HG03108 (cell line): ENCODE results near the gene SLC36A1.
A peak's percentile ranks its signal among the peaks of the same experiment; 100 is the strongest.
"Not testable (repeated sequence)": the region's sequence is repeated elsewhere in the genome, so short reads cannot be mapped to it uniquely, and the experiment has no call there.

Experiments
- ATAC-seq: cut with Tn5 transposase; IDR thresholded peaks from one replicate; pipeline ENCODE4 v1.9.1; 2021; ENCODE audit warnings: moderate library complexity; ENCODE audit not compliant: unreplicated experiment

SLC36A1 gene

DNA sequence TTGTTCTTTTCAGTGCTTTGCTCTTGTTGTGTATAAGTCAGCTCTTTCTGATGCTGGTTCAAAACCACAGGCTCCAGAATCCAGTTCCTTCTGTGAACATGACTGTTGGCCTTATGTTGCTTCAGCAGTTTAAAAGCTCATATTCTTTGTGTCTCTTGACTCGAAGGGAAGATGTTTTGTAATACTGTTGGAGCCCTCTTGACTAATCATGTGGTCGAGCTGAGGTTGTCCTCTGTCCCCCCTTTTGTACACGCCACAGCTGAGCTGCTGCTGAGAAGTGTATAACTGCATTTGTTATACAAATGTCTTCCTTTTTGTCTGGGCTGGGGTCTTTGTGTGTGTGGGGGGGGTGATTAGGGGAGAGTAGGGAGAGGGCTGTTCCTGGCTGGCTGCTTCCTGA lies 35.8 kb downstream of the SLC36A1 start:
- ATAC-seq = no peak

DNA sequence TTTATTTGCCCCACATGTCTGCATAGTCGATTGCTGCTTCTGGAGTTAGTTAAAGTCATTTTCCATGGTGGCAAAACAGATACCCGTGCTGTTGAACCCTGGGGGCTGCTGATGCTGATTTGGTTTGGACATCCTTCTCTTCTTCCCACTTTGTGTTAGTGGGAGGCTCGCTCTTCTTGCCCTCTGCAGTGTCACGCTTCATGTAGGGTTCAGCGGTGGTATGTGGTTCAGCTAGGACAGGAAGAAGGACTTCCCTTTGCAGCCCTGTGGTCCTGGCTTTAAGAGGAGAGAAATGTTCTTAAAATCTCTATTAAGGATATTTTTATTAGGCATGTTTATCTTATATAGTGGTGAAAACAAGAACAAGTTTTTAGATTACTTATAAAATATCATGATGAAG lies 36.2 kb downstream of the SLC36A1 start:
- no peak for ATAC-seq

DNA sequence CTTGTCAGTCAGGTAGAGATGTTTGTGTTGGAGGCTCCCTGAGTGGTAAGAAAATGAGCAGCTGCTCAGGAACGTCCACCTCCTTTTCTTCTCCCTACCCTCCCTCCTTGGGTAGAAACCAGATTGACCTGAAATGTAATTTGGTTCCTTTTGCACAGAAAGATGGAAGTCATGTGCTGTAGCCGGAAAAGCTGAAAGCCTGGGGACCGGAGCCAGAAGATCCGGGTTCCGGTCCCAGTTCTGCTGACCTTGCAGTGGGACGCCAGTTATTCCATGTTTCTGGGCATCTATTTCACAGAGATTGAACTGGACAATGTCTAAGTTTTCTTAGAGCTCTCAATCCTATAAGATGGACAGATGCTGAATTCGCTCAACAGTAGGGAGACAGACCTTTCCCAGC lies 40.1 kb downstream of the SLC36A1 start:
- ATAC-seq = no peak

DNA sequence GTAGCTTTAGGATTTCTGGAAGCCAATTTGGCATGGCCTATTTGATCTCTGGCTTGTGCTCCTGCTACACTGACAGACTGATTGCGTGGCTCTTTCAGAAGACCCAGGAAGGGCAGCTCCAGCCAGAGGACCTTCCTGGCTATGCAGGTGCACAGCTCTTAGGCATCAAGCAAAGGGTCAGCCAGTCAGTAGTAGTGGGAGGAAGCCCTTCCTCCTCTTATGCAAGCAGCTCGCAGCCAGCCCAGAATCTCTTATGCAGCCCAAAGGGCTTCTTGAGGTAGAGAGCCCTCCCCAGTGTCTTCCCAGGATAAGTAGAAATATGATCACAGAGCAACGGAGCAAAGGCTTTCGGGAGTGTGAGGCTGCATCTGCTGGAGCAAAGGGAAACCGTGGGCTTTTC lies 43.2 kb downstream of the SLC36A1 start:
- ATAC-seq = no peak

DNA sequence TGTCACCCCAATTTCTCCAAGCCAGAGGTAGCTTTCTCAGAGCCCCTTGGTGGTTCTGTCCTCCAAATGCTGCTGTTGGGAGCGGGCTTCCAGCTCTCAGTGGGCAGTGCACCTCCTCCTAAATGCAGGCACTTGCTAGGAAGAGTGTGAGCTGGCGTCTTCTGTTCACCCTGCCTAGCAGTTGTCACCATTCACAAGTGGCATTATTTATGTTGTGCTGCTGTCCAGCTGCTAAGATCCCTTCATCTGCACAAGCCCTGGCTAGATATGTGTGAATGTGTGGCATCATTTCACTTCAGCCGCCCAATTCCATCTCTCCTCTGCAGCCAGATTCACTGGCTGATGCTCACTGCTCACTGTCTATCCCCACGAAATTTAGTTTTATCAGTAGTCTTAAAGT lies 43.7 kb downstream of the SLC36A1 start:
- no peak for ATAC-seq

DNA sequence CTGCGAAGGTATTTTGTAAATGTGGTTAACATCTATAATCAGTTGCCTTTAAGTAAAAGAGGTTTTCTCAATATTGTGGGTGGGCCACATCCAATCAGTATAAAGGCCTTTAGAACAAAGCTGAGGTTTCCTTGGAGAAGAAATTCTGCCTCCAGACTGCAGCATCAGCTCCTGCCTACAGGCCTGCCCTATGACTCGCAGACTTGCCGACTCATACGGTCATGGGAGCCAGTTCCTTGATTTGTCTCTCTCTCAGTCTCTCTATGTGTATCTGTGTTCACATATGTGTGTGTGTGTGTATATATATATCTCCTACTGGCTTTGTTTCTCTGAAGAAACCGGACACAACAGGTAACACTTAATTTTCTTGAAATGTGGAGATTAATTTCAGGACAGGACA lies 45.3 kb downstream of the SLC36A1 start:
- ATAC-seq = no peak

DNA sequence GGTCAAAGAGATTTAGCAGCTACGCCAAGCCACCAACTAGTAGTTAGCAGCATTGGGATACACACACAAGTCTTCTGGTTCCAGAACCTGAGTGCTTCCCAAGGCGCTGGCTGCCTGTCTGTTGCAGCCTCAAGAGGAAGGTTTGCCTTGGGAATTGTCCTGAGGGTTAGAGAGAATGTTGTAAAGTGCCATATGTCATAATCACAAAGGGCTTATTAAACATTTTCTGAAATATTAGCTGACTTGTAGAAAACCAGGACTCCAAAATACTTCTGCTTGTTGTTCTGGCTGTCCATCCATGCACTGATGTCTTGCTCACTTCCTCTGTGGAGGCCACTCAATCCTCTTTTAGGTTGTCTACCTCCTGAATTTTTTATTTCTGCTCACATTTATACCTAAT lies 46.3 kb downstream of the SLC36A1 start:
- no peak for ATAC-seq

DNA sequence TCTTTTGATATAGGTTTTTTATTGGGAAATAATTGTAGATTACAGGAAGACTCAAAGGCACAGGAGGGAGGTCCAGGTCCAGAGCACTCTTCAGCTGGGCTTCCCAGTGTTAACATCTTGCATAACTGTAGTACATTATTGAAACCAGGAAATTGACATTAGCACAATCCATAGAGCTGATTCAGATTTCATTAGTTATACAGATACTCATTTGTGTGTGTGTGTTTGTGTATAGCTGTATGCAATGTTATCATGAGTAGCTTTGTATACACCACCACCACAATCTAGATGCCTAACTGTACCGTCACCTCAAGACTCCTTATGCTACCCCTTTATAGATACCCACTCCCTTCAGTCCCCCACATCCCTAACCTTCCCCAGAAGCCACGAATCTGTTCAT lies 47.9 kb downstream of the SLC36A1 start:
- no peak for ATAC-seq

DNA sequence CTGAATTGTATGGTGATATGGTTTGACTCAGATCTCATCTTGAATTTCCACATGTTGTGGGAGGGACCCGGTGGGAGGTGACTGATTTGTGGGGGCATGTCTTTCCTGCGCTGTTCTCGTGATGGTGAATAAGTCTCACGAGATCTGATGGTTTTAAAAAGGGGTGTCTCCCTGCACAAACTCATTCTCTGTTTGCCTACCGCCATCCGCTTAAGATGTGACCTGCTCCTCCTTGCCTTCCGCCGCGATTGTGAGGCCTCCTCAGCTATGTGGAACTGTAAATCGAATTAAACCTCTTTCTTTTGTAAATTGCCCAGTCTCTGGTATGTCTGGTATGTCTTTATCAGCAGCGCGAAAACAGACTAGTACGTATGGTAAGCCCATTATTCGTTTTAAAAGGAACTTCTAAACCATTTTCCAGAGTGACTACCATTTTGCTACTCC lies 48.7 kb downstream of the SLC36A1 start:
- no peak for ATAC-seq

DNA sequence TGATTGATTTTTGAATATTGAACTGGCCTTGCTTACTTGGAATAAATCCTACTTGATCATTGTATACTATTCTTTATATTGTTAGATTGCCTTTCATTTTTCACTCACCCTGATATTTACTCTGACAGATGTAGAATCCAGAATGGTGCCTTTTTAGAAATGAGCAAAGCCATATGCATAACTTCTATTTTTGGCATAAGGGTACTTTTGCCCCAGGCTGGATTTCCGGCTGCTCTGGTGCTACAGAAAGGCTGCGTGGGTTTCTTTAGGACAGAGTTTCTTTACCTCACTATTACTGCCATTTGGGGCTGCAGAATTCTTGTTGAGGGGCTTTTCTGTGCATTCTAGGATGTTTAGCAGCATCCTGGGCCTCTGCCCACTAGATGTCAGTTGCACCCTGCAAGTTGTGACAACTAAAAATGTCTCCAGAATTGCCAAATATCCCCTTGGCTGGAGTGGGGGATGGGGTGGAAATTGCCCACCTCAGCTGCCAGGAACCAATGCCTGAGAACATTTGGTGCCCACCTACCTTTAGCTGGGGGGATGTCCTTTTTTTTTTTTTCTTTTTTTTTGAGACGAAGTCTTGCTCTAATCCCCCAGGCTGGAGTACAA lies 50.1 kb downstream of the SLC36A1 start:
- no peak for ATAC-seq

DNA sequence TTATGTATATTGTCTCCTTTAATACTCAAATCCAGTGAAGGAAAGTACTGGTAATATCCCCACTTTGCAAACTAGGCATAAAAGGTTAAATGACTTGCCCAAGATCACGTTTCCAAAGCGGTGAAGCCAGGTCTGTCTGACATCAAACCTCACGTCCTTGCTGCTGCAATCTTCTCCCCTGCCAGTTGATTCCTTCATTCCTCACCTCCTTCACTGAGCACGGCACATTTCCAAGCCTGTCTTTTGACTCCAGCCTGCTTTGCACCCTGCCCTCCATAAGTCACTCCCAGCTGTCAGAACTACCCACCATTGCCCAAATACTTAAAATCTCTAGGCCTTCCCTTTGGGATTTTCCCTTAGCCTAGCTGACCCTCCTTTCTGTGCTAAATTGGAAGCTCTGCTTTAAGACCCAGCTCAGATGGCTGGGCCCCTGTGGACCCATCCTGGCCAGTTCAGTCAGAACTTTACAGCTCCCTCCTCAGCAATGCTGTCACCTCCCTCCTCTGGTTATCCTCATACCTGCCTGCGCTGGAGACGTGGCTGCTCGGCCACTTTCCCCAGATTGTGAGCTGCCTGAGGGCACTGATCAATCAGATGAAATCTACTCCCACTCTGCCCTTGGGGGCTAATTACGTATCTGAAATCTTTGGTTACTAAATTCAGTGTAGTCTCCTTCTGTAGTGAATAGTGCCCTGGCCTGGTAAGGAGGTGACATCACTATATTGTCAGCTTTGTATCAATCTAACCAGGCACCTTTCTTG lies 51.2 kb downstream of the SLC36A1 start:
- no peak for ATAC-seq

DNA sequence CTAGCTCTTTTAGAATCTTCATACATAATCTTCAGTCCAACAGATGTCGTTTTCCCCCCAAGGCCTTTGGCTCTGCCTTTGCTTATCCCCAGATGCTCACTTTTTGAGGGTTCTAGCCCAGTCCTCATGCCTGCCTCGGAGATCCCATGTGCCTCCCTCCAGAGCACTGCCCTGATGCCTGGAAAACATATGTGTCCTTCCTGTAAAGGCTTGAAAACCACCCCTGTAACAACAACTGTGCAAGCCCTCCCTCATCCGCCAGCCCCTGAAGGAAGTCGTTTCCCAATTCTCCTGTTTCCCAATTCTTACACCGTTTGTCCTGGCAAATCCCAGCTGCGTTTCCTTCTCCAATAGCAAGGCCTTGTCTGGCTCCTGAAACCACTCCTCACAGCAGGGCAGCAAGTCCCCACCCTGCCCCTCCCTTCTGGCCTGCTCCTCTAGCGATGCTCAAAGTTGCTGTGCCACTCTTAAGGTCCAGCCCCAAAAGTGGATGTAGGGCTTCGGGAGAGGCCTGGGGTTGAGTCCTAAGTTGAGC lies 52.2 kb downstream of the SLC36A1 start:
- no peak for ATAC-seq

DNA sequence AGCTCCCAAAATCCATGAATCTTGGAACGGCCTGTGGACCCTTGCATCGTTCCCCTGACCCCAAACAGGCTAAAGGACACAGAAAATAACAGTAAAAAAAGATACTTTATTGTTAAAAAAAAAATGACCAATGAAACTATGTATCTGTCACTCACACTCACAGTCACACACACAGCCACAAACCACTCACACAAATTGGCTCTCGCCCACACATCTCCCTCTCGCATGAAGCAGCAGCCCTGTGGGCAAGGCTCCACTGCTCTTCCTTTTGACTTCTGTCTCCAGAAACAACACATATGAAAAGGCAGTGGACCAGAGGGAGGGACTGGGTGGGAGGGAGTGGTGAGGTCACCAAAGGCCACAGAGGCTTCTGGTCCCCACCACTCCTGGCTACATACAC lies 56.6 kb downstream of the SLC36A1 start:
- no peak for ATAC-seq

DNA sequence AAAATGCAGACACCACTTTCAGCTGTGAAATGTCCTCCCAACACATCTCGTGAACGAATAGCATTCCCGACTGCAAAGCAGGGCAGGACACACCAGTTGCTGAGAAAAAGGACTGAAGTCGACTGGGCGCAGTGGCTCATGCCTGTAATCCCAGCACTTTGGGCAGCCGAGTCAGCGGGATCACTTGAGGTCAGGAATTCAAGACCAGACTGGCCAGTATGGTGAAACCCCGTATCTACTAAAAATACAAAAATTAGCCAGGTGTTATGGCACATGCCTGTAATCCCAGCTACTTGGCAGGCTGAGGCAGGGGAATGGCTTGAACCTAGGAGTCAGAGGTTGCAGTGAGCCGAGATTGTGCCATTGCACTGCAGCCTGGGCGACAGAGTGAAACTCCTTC lies 60.9 kb downstream of the SLC36A1 start:
- ATAC-seq = not testable (repeated sequence)

DNA sequence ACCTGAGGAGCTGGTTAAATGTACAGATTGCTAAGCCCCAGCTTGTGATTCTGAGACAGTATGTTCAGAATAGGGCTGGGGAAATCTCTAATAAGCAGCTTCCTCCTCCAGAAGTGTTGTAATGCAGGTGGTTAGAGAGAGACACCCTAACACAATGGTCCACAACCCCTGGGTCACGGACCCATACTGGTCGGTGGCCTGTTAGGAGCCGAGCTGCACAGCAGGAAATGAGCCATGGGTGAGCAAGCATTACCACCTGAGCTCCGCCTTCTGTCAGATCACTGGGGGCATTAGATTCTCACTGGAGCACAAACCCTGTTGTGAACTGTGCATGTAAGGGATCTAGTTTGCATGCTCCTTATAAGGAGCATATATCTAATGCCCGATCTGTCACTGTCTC lies 61.8 kb downstream of the SLC36A1 start:
- no peak for ATAC-seq

DNA sequence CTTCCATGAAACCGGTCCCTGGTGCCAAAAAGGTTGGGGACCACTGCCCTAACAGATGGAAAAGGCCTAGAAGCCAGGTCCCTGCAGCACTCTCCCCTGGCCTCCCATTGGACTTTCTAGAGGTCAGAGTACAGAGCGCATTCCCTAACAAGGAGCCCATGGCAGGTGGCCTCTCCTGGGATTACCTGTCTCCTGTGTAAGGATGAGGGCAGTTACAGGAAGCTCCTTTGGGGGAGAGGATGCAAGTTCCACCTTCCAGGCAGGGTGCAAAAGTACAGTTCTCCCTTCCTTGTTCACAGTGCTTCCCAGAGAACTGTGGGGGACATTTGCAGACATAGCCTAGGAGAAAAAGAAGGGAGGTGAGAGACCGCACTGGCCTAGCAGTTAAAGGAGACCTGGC lies 62.4 kb downstream of the SLC36A1 start:
- ATAC-seq = no peak

DNA sequence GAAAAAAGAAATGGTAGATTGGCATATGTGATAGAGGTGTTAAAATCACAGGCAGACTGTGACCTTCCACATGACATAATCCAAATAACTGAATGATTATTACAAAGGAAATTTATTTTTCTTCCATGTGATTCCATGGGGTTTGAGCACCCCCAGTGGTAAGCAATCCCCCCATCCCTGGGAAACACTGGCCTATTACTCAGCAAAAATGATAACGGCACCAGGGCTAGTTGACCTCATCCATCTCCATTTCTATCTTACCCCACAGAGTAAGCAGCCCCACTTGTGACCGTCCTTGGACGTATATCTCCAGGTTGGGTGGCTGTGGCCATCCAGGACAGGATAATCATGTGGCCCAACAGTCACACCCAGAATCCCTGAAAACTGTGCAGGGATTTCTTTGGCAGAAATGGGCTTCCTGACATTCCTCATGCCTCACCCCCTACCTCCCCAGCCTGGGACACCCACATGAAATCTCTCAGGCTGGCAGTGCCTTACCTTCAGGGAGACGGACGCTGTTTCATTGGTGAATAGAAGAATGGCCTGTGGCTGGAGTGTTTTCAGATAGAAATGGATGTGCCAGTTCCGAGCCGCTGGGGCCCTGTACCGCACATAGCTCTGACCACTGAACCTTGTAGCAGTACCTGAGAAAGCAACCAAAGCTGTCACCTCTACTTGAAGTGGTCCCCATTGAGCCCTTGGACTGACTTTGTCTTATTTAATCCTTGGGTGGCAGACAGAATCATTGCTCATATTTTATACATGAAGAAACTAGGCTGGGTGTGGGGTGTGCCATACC lies 69.9 kb downstream of the SLC36A1 start:
- no peak for ATAC-seq

DNA sequence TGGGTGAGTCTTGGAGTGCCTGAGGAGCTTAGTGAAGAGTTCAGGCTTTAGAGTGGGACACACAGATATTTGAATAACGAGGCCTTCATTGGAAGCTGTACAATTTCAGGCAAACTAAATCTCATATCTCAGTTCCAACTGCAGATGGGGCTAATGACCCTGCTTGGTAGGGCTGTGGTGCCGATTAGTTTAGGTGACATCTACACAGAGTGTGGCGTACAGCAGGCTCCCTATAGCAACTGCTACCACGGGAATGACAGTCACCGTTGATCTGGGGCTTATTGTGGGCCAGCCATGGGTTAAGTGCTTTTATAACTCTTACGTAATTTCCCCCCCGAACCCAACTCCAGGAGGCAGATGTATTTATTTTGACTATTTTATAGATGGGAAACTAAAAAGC lies 72.9 kb downstream of the SLC36A1 start:
- ATAC-seq = no peak

DNA sequence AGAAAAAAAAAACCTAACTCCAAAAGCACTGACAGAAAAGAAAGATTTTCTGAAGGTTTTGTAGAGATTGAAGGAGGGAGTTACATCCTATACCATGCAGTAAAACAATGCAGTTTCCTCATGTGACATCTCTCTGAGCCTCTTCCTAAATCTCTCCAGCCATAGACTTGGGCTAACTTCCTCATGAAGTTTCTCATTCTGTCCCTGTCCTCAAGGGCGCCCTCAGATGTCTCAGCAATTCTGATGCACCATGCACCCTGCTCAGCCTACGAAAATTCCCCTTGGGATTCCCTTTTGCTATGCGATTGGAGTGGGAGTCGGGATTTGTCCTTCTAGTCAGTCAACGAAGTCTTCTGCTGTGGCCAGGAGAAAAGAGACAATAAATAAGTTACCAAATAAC lies 74.8 kb downstream of the SLC36A1 start:
- ATAC-seq = no peak

DNA sequence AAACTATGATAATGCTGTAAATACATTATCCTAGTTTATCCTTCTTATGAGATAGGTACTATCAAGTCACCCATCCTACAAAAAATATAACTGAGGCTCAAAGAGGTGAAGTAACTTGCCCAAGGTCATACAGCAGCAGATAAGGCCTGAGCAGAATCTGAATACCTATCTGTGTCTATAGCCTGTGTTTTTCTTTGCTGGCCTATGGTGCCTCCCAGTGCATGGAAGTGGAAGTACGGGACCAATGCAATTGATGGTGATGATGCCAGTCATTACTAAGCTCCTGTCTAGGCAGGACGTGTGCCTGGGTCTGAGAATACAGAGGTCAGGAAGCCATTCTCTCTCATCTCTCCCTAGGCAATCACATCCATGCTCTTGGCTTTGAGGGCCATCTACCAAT lies 75.9 kb downstream of the SLC36A1 start:
- peak; percentile 64 for ATAC-seq

DNA sequence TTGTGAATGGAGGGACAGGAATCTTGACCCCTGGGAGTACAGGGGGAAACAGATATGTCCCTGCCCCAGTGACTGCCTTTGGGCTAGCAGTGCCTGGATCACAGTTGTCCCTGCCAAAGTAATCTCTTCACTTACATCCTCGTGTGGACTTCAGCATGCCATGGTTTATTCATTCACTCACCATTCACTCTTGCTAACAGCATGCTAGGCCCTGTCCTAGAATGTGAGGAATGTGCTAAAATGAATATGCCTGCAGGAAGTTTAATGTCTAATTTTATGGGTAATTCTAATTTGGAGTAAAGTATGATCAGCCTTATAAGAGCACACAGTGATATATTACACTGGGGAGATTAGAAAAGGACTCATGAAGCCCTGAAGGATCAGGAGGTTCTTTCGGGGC lies 80.8 kb downstream of the SLC36A1 start:
- no peak for ATAC-seq

DNA sequence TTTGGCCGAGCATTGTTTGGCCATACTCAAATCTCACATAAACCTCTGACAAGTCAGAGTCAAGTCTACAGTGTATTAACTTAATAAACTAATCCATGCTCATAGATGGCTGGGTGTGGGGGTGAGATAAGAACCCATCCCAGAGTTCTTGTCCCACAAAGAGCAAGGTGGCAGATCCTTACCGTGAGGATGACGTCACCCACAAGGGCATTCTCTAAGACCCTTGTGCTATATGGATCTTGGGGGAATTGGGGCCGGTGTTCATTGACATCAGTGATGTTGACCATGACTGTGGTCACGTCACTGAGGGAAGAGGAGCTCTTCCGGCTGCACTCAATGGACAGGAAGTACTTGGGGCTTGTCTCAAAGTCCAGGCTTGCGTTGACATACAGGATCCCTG lies 81.6 kb downstream of the SLC36A1 start:
- no peak for ATAC-seq
